Measurements from ENCODE around the gene CTBP2. TPM values are rescaled to one million over a fixed set of nuclear protein-coding genes. Genes with fewer than 3 reads are reported as not detected.

The CTBP2 gene
- total RNA-seq, 1 experiment from 2014 or later = 125 TPM

DNA sequence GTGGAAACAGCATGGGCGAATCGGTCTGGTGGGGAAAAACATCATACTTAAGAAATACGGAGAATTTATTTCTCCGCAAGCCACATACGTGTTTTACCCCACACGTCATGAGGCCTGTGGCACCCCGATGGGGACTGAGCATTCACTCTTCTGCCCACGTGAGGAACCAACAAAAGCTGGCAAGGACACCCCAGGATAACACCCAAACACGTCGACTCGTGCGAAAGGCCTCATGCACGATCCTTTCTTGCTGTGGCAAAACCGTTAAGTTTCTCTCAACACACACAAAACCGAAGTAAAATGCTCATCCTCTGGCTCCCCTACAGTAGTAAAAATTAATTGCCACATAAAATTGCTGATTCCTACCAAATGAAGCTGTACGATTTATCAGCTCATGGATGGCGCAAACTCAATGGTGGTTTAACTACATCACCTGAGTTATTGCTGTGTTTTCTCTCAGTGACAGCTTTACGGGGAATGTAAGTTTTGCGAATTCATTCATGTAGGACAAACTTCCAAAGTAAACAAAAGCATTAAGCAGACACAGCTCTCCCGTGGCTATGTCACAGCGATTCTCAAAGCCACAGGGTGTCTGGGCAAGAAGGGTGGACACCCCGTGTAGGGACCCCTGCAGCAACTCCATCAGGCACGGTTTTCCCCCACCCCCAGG is 97.0 kb downstream of the CTBP2 start:
- no peak overlapping the region for H3K27ac ChIP-seq (ENCODE audit: low read length)
- ATAC-seq = no peak
- no peaks in the 10 kb centered on the region for H3K27me3 ChIP-seq (ENCODE audit: control insufficient read depth, insufficient read depth, low read length)
- POLR2A ChIA-PET = no interaction called here
- intact Hi-C loops (cut with micrococcal nuclease; ENCODE audit: unreplicated experiment) (no loop called here), in situ Hi-C loops (cut with HindIII; ENCODE audit: low pct_unique_long_range_greater_than_20kb, low sequenced_read_pairs) (no loop called here)
- no peaks in the 10 kb centered on the region for H3K36me3 ChIP-seq (ENCODE audit: control insufficient read depth, insufficient read depth, low read length)
- DNase-seq (ENCODE audit: low read depth, low spot score) = no peak
- H3K4me3 ChIP-seq (ENCODE audit: low read depth in 2 of 2, low read length in 2 of 2) = no peak overlapping the region
- CTCF ChIA-PET = no interaction called here
- H3K4me1 ChIP-seq (ENCODE audit: control insufficient read depth, insufficient read depth, low read length) = peaks cover 23% of the 10 kb centered on the region
- H3K9me3 ChIP-seq (ENCODE audit: control insufficient read depth, insufficient read depth, low read depth, low read length) = no peaks in the 10 kb centered on the region
- no TSS peak for BruUV-seq (replicated peaks)
- no peak for TF ChIP-seq CTCF (IDR thresholded peaks at IDR 0.05)
- no peak for TF ChIP-seq REST (IDR thresholded peaks at IDR 0.05; ENCODE audit: insufficient read depth in 1 of 2, low read depth in 2 of 2, low read length in 1 of 2)
- no peak for TF ChIP-seq TCF7L2 (IDR thresholded peaks at IDR 0.05; ENCODE audit: low read depth, low read length)
- no peak for TF ChIP-seq POLR2AphosphoS5 (IDR thresholded peaks at IDR 0.05; ENCODE audit: low read depth, low read length)
- no peak for TF ChIP-seq SIN3A (IDR thresholded peaks at IDR 0.05; ENCODE audit: borderline replicate concordance, insufficient read depth, low read depth, low read length)

GRCh38 chr10:125062914-125063230 is 97.5 kb downstream of the CTBP2 start:
- H3K27ac ChIP-seq (ENCODE audit: low read length) = no peak overlapping the region
- DNase-seq (ENCODE audit: low read depth, low spot score) (no peak), ATAC-seq (no peak)
- CTCF ChIA-PET = interaction anchor here (0.7 kb wide), 1 partner anchor 182 kb away, joined by 3 read pairs; no protein-coding TSS in a partner anchor
- H3K9me3 ChIP-seq (ENCODE audit: control insufficient read depth, insufficient read depth, low read depth, low read length) = no peaks in the 10 kb centered on the region
- no peaks in the 10 kb centered on the region for H3K27me3 ChIP-seq (ENCODE audit: control insufficient read depth, insufficient read depth, low read length)
- no peak overlapping the region for H3K4me3 ChIP-seq (ENCODE audit: low read depth in 2 of 2, low read length in 2 of 2)
- H3K36me3 ChIP-seq (ENCODE audit: control insufficient read depth, insufficient read depth, low read length) = no peaks in the 10 kb centered on the region
- POLR2A ChIA-PET = no interaction called here
- intact Hi-C loops (cut with micrococcal nuclease; ENCODE audit: unreplicated experiment) = no loop called here
- no TSS peak for BruUV-seq (replicated peaks)
- TF ChIP-seq POLR2AphosphoS5 (IDR thresholded peaks at IDR 0.05; ENCODE audit: low read depth, low read length) (no peak), REST (IDR thresholded peaks at IDR 0.05; ENCODE audit: insufficient read depth in 1 of 2, low read depth in 2 of 2, low read length in 1 of 2) (no peak), SIN3A (IDR thresholded peaks at IDR 0.05; ENCODE audit: borderline replicate concordance, insufficient read depth, low read depth, low read length) (no peak), TCF7L2 (IDR thresholded peaks at IDR 0.05; ENCODE audit: low read depth, low read length) (no peak), CTCF (IDR thresholded peaks at IDR 0.05) (no peak)
- in situ Hi-C loops (cut with HindIII; ENCODE audit: low pct_unique_long_range_greater_than_20kb, low sequenced_read_pairs) = no loop called here
- peaks cover 23% of the 10 kb centered on the region for H3K4me1 ChIP-seq (ENCODE audit: control insufficient read depth, insufficient read depth, low read length)

Data from Panc1 (cell line).